SU-DHL-6 (cell line): ENCODE data around the gene STK38L.

Source experiments
- H2AFZ ChIP-seq: fragments of 200-600 bp; sonication (generic); 2 replicates; pipeline ENCODE4 v1.6.1; 2014; ENCODE audit warnings: low read depth, mild to moderate bottlenecking, moderate library complexity, mixed read lengths, antibody characterized with exemption, low read length; ENCODE audit not compliant: severe bottlenecking
- H3F3A ChIP-seq: fragments of 200-600 bp; shearing (Covaris generic); 2 replicates; pipeline ENCODE4 v1.6.0; 2016; ENCODE audit warnings: antibody characterized with exemption, mild to moderate bottlenecking; ENCODE audit not compliant: insufficient read depth
- H3K27ac ChIP-seq: fragments of 200-600 bp; sonication (generic); 2 replicates; pipeline ENCODE4 v1.5.1; 2016; ENCODE audit warnings: low read depth, mild to moderate bottlenecking, low read length, moderate library complexity, mixed read lengths
- H3K27me3 ChIP-seq: fragments of 200-600 bp; sonication (generic), shearing (Covaris generic); 2 replicates; pipeline ENCODE4 v1.6.0; 2014; ENCODE audit warnings: mild to moderate bottlenecking, low read length
- H3K36me3 ChIP-seq: fragments of 200-600 bp; sonication (generic); 2 replicates; pipeline ENCODE4 v1.6.1; 2014; ENCODE audit warnings: mild to moderate bottlenecking, low read length, mixed read lengths
- H3K4me2 ChIP-seq: fragments of 300-600, 200-600 bp; shearing (Covaris generic), sonication (generic); 2 replicates; pipeline ENCODE4 v1.6.0; 2014; ENCODE audit warnings: low read length, low read depth, mild to moderate bottlenecking; ENCODE audit not compliant: poor library complexity, severe bottlenecking
- H3K4me3 ChIP-seq: fragments of 200-600 bp; sonication (generic); 2 replicates; pipeline ENCODE4 v1.5.1; 2014; ENCODE audit warnings: antibody characterized with exemption, low read length, mild to moderate bottlenecking, mixed read lengths; ENCODE audit not compliant: insufficient read depth, poor library complexity, severe bottlenecking
- H3K79me2 ChIP-seq: fragments of 200-600 bp; sonication (generic); 2 replicates; pipeline ENCODE4 v1.6.1; 2014; ENCODE audit warnings: mild to moderate bottlenecking, low read length, moderate library complexity; ENCODE audit not compliant: insufficient read depth
- H3K9ac ChIP-seq: fragments of 200-600 bp; sonication (generic); 2 replicates; pipeline ENCODE4 v1.7.0; 2014; ENCODE audit warnings: mild to moderate bottlenecking, low read length
- H3K9me2 ChIP-seq: fragments of 200-600 bp; sonication (generic); replicated peaks from 2 replicates; pipeline ENCODE4 v1.6.1; 2014; ENCODE audit warnings: low read length; ENCODE audit not compliant: insufficient read depth
- H3K9me3 ChIP-seq: fragments of 200-600 bp; sonication (generic); 2 replicates; pipeline ENCODE4 v1.6.1; 2014; ENCODE audit warnings: low read length, mixed read lengths; ENCODE audit not compliant: insufficient read depth
- H4K20me1 ChIP-seq: fragments of 200-600 bp; sonication (generic); 2 replicates; pipeline ENCODE4 v1.6.1; 2014; ENCODE audit warnings: low read depth, mild to moderate bottlenecking, antibody characterized with exemption, low read length, moderate library complexity, mixed read lengths
- EZH2phosphoT487 ChIP-seq: fragments of 200-600 bp; sonication (generic), shearing (Covaris generic); conservative IDR thresholded peaks from 2 replicates; pipeline ENCODE4 v1.6.1; 2018; ENCODE audit warnings: mild to moderate bottlenecking, antibody characterized with exemption, low read length, moderate library complexity, mixed read lengths
- TF ChIP-seq, protein P1 (sequence below): fragments of 200-600 bp; sonication (generic); IDR thresholded peaks from one replicate; pipeline ENCODE4 v1.5.1; 2017; ENCODE audit warnings: antibody characterized with exemption, mild to moderate bottlenecking, low read length, moderate library complexity; ENCODE audit not compliant: insufficient read depth, poor library complexity, severe bottlenecking

The STK38L gene

DNA sequence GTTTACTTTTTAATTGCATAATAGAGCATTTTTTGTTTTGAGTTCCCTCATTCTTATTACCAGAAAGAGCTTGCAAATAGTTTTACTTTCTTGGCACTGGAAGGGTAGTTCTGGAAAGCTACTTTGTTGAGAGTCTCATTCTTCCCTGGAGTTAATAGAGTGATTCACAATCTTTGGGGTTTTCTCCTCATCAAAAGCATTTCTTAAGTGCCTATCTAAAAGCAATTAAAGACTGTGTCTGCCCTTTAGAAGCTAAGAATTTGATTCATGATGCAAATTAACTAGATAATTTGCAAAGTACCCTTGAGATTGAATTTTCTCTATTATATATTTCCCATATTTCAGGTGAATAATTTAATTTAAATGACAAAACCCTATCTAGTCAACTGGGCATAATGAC lies 80.4 kb downstream of the STK38L start:
- no peak overlapping the region for H2AFZ ChIP-seq
- H3F3A ChIP-seq: no peaks in the 10 kb centered on the region
- no peaks in the 10 kb centered on the region for H3K27me3 ChIP-seq
- no peaks in the 10 kb centered on the region for H3K9me2 ChIP-seq
- no peak overlapping the region for H3K27ac ChIP-seq
- H3K4me2 ChIP-seq: no peak overlapping the region
- H3K9me3 ChIP-seq: no peaks in the 10 kb centered on the region
- TF ChIP-seq, protein P1, sequence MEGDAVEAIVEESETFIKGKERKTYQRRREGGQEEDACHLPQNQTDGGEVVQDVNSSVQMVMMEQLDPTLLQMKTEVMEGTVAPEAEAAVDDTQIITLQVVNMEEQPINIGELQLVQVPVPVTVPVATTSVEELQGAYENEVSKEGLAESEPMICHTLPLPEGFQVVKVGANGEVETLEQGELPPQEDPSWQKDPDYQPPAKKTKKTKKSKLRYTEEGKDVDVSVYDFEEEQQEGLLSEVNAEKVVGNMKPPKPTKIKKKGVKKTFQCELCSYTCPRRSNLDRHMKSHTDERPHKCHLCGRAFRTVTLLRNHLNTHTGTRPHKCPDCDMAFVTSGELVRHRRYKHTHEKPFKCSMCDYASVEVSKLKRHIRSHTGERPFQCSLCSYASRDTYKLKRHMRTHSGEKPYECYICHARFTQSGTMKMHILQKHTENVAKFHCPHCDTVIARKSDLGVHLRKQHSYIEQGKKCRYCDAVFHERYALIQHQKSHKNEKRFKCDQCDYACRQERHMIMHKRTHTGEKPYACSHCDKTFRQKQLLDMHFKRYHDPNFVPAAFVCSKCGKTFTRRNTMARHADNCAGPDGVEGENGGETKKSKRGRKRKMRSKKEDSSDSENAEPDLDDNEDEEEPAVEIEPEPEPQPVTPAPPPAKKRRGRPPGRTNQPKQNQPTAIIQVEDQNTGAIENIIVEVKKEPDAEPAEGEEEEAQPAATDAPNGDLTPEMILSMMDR: no peak
- TF ChIP-seq EZH2phosphoT487: no peak
- no peak overlapping the region for H3K4me3 ChIP-seq
- no peaks in the 10 kb centered on the region for H4K20me1 ChIP-seq
- no peaks in the 10 kb centered on the region for H3K36me3 ChIP-seq
- no peaks in the 10 kb centered on the region for H3K79me2 ChIP-seq
- no peak overlapping the region for H3K9ac ChIP-seq

DNA sequence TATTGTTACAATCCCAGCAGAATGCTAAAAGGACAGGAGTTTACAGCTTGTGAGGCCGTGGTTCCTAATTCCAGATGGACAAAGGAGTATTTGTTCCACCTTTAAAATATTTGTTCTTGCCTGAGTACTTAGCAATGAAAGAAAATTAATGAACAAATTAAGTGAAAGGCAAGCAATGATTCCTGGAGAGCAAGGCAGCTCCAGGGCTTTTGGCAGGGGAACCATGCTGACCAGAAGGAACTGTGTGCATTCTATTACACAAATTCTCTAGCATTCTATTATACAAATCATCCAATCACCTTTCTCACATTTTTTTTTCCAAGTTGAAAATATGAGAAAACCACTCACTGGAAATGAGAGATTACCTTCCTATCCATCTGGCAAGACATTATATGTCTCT lies 86.8 kb downstream of the STK38L start:
- Histone ChIP-seq H4K20me1 (no peaks in the 10 kb centered on the region), H3K36me3 (no peaks in the 10 kb centered on the region), H3K9me2 (no peaks in the 10 kb centered on the region), H3K4me2 (no peak overlapping the region), H3K79me2 (no peaks in the 10 kb centered on the region), H2AFZ (no peak overlapping the region), H3K27ac (no peak overlapping the region), H3K27me3 (no peaks in the 10 kb centered on the region), H3K4me3 (no peak overlapping the region), H3K9me3 (no peaks in the 10 kb centered on the region), H3K9ac (no peak overlapping the region), H3F3A (peaks cover 6% of the 10 kb centered on the region; the same call in 1 of the 2 replicates)
- TF ChIP-seq, protein P1: no peak
- TF ChIP-seq EZH2phosphoT487: no peak

DNA sequence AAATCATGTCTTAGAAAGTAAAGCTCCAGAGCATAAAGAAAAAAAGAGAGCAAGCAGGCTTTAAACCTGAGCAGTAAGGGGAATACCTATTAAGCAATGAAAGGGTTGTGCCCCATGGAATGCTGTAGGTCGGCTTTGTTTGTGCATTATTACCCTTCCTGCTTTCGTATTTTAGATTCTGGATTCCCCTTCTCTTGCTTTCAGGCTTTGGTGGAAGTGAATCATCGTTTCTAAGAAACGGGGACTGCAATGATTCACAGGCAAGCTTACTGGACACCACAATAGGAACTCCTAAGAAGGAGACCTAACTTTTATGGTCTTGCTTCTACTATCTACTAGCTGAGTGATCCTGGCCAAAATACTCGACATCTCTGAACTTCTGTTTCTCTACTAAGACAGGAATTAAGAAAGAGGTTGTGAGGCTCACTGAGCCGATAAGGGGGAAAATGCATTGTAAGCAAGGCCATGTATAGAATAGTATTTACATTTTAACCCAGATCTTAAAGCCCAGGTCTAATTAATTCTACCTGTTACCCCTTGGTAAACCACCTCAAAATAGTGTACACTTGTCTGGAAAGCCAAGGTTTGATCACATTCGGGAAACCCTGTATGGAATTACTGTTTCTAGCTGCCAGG lies 87.3 kb downstream of the STK38L start:
- TF ChIP-seq, protein P1: no peak
- no peak for TF ChIP-seq EZH2phosphoT487
- H4K20me1 ChIP-seq: no peaks in the 10 kb centered on the region
- no peaks in the 10 kb centered on the region for H3K36me3 ChIP-seq
- no peaks in the 10 kb centered on the region for H3K27me3 ChIP-seq
- no peak overlapping the region for H3K9ac ChIP-seq
- no peak overlapping the region for H3K4me3 ChIP-seq
- no peaks in the 10 kb centered on the region for H3K9me3 ChIP-seq
- no peaks in the 10 kb centered on the region for H3K9me2 ChIP-seq
- no peak overlapping the region for H3K4me2 ChIP-seq
- no peak overlapping the region for H3K27ac ChIP-seq
- H3K79me2 ChIP-seq: no peaks in the 10 kb centered on the region
- no peak overlapping the region for H2AFZ ChIP-seq
- peaks cover 6% of the 10 kb centered on the region; the same call in 1 of the 2 replicates for H3F3A ChIP-seq
